HG02763 (cell line): ENCODE measurements around the gene POP4.

Source experiments
- ATAC-seq: cut with Tn5 transposase; IDR thresholded peaks from one replicate; pipeline ENCODE4 v1.9.1; 2021; ENCODE audit warnings: mild to moderate bottlenecking, moderate library complexity; ENCODE audit not compliant: unreplicated experiment

POP4 gene

DNA sequence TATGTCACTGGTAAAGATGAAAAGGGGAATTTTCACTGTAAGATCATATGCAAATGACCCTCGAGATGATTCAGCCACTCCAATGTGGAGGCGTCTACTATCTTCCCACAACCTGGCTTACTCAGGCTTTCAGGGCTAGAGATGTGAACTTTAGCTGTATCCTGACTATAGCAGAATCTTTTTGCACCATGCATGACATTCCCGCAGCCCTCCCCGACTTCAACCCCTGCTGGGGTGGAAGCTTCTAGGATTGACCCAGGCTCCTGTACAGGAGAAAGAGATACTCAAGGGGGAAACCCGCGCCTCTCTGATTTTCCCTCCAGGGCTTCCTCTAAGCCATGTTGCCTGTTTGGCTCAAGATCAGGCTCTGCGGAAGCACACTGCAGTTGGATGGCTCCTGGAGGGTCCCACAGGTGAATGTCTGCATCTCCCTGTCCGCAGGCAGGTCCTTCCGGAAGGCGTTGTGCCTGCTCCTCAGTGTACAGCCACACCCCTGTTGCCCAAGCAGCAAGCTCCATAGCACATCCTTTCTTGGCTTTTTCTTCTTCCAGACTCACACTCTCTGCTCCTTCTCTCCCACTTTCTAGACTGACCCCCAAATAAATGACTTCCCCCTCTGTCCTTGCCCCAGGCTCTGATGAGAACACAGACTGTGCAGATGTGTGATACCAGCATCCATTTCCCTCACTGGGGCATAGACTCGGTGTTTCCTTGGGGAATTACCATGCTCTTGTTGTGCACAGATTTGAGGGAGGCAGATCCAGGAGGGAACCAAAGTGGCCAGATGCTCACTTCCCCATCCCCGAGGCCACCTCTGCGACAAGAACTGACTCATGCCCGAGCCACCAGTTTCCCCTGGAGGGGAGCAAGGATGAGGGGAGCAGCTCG is 29.1 kb upstream of the POP4 start:
- peak; percentile 57 for ATAC-seq

DNA sequence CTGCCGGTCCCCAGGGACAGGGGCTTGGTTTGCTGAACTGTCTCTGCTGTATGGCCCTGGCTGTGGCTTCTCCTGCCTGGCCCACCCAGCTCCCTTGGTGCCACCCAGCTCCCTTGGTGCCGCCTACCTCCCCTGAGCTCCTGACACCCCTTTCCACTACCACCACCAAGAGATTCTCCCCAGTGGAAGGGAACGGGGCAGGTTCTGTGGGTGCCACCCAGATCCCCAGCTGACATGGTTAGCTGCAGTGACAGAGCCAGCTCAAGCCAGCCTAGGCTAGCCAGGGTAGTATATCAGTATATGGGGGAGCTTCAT is 28.5 kb upstream of the POP4 start:
- ATAC-seq = no peak

DNA sequence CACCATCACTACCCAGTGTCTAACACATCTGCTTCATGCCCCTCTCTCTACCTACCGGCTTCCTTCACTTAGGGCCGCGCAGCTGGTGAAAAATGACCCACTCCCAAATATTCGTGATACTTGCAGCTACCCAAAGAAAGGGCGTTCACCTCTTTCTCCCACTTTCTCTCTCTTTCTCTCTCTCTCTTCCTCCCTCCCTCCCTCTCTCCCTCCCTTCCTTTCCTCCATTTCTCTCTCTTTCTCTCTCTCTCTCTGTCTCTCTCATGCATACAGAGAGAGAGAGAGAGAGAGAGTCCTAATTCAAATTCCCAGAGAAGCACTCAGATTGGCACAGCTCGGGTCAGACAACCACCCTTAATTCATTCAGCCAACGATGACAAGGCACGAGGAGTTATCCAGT is 27.7 kb upstream of the POP4 start:
- no peak for ATAC-seq

DNA sequence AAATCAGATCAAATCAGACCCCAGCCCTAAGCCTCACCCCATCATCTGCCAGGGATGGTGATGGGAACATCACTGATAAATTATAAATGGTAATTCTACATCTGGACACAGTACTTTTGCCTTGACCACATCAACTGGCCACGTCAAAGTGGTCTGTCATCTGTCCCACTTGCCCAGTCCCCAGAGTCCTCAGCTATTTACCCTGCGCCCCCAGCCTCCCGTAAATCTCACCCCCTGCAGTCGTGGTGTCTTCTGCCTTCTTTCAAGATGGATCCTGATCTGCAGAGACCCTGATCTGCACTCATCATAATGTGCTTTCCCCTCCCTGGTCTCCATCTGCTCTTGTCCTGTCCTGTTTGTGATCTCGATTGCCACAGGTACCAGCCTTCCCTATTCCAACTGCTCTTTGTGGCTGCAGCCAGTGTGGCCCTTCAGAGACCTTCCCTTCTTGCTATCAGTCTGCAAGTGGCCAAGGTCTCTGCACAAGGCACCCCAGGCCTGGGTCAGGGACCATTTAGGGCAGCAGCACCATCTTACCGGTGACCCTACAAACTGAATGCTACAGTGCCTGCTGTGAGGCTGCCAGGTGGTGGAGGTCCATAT is 26.7 kb upstream of the POP4 start:
- ATAC-seq = no peak

DNA sequence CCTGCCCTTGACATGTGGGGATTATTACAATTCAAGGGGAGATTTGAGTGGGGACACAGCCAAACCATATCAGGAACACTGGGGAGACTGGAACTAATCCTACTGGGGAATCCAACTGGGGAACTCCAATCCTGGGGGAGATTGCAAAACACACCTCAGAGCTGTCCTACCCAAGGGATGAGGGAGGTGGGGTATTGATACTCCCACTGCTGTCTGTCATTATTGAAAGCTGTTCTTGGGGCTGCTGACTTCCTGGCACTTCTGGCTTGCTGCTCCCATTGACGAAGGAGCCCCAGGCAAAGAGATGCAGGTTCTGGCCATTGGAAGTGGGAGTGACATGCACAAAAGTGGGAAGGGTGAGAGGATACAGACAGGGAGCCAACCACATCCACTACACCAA is 24.7 kb upstream of the POP4 start:
- ATAC-seq = no peak

DNA sequence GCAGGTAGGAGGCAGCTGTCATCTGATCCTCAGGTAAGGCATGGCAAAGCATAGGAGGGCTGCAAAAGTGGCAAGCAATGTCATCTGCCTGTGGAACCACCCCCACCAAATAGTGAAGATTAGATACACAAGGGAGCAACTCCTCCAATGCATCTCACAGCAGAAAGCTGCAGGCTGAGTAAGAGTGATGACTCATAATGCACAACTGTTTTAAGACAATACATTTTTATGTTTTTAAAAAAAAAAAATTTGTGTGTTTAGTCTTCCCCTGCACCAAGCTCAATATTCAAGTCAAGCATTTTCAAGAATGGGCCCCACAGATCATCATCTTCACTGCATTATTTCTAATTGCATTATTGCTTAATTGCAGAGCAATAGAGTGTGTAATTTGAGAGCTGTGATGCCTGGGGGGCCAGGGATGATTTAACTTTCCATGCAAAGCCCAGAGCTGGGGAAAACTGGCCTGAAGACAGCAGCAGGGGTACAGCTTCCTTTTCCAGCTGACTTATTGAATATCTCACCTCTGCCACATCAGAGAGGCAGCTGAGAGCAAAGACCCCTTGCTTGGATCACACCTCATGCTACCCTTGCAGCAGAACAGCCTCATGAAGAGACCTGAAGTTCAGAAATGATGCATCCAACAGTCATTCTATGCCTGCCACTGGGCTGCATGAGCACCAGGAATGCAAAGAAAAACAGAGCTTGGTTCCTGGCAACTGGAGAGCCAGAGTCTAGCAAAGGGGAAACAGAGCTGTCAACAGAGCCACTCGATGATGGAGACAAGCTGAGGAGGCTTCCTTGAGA is 22.7 kb upstream of the POP4 start:
- ATAC-seq = no peak

DNA sequence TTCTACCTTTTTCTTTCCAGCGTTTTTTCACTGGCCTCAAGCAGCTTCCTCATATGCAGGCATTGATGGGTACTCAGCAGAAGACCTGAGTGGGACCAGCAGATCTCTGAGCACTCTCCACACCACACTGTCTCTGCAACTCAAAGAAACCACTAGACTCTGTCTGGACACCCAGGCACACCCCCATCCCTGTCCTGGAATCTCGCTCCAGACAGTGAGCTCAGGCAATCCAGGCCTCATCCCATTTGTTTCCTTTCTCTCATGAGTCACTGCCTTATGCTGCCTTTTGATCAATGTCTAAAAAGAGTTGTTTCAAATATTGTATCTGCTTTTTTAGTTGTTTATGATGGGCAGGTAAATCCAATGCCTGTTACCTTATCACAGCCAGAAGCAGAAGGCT is 19.7 kb upstream of the POP4 start:
- ATAC-seq = no peak

DNA sequence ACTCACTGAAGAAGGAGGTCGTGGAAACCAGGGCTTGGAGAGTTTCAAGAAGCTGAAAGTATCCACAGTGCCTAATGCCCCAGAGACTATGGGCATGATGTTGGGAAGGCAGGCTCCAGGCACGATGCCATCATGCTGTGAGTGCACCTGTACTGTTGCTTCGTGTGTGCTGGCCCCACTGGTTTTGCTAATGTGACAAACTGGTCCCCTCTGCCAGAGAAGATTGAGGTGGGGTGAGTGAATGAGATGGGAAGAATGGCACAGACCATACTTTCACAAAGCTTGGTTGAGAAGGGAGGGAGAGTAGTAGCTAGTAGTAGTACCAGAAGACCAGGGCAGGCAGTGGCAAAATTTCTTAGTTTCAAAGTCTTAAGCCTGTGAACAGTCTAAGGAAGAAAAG is 19.0 kb upstream of the POP4 start:
- no peak for ATAC-seq

DNA sequence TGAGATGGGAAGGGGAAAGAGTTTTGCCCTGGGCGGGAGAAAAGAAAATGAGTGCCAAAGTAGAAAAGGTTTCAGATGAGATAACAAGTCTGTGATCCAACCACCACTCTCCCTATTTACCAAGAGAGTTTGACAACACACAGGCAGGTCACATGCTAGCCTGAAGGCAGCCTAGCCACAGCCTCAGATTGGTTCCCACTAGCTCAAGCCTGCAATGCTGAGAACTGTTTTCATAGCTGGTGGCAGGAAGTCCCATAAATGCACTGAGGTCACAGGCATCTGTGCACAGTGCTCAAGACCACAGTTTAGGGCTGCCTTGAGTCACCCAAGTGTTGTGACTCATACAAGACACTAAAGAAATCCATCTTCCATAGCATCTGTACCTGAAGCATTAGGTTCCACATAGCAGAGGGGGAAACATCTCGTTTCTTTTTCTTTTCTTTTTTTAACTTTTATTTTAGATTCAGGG is 18.5 kb upstream of the POP4 start:
- ATAC-seq = no peak

DNA sequence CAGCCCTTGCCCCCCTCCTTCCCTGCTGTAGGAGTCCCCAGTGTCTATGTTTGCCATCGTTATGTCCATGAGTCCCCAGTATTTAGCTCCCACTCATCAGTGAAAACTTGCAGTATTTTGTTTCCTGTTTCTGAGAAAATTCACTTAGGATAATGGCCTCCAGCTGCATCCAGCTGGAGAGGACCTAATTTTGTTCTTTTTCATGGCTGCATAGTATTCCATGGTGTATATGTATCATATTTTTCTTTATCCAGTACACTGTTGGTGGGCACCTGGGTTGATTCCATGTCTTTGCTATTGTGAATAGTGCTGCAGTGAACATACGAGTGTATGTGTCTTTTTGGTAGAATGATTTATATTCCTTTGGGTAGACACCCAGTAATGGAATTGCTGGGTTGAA is 18.0 kb upstream of the POP4 start:
- no peak for ATAC-seq

DNA sequence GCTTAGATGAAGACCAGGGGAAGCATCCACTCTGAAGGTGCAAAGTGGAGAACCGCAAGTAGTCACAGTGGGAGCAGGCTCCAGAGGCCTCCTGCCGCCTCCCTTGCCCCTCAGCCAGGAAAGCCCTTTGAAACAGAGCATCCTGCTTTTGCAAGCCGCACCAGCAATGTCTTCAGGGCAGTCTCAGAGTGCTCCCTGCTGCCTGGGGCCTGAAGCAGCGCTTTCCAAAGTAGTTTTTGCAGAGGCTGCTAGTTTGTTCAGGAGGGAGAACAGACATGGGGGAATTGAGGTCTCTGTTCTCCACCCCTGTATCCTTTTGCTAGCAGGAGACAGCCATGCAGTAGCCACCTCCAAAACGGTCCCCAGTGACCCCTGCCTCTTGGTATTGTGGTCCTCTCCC is 15.8 kb upstream of the POP4 start:
- ATAC-seq = no peak

DNA sequence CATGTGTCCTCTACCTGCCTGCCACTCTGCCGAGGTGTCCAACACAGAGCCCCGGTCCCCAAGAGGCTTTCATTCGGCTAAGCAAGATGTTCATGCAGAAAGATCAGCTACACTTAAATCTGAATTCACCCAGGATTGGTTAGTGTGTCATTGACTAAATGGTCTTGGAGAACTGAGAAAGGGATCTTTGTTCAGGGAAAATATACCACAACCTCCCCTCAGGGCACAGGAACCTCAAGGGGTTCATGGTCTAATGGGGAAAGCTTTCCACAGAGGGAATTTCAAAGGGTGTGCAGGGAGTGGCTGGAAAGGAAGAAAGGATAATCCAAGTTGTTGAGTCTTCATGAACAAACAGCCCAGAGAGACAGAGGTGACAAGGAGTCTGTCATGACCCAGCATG is 14.4 kb upstream of the POP4 start:
- ATAC-seq = no peak

DNA sequence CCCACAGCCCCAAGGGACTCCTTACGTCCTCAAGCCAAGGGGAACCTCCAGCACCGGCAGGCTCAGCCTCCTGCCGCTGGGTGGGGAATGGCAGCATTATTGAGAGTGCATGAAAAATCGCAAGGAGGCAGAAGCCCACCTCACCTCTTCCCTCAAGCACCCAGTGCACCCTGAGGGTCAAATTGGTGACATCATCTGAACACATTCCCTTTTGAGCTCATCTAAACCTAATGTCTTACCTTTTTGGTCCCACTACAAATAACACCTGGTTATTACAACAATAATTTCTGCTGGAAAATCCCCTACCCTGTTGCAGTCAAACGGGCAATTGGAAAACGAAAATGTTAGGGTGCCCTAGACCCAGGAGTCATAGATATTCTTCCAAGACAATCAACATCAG is 12.2 kb upstream of the POP4 start:
- no peak for ATAC-seq

DNA sequence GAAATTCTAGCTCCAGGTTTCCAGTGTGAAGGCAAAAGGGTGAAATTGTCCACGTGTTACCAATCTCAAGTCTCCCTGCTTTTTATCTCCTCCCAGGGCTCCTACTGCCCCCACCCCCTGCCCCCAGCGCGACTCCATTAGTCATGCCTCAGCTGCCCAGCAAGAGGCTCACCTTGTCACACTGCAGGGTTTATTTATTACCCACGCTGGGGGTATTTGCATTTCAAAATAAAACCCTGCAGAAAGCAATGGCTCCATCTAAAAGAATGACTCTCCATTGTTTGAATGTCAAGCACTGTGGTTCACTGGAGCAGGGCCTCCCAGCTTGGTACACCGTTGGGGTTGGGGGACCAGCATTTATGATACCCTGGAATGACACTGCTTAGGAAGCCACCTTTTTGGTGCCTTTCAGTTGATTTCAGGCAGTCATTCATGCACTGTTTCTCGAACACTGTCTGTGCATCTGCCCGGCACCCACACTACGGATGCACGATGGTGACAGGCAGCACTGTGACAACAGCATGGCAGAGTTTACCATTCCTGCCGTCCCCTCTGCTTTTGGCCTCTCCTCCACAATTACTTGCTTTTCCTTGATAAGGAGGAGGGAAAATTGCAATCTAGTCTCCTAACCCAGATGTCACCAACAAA is 9.9 kb upstream of the POP4 start:
- no peak for ATAC-seq

DNA sequence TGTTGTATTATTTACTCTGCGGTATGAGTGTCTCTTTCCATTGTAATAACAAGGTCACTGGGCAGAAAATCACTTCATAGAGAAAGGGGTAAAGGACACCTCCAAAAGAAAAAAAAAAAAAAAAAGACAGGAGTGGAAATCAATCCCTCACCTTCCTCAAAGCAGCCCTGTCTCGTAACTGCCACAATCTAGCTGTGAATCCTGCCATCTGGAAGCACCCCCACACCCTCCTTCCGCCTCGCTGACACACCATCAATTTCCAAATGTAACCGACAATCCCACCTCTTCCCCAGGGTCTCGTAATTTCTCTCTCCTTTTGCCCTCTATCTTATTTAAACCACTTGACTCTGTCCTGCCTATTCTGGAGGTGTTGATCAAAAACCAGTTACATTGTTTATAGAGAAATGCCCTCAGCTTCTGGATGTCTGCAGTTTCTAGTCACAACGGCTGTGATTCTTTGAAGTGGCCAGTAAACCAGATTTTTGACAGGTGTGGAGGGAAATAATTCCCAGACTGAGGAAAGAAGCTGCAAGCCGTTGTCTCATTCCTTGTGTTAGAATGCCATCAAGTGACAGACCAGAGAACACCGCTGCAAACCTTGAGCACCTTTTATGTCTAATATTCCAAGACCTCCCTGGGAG is 9.1 kb upstream of the POP4 start:
- ATAC-seq = no peak

DNA sequence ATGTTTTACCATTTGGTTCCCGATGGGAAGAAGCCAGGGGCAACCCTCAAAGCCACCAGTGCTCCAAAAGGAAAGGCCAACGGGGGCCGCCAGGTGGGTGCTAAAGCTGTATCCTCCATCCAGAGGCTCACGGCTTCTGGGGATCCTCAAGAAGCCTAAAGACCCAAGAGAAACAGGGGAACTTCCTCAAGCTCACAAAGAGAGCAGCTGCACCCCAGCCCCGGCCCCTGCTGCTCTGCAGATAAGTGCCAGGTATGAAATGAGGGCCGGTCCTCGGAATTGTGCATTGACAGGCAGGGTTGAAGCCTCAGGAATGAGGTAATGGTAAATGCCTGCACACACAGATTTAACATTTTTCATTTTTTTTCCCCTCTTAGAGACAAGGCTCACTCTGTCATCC is 8.0 kb upstream of the POP4 start:
- no peak for ATAC-seq

DNA sequence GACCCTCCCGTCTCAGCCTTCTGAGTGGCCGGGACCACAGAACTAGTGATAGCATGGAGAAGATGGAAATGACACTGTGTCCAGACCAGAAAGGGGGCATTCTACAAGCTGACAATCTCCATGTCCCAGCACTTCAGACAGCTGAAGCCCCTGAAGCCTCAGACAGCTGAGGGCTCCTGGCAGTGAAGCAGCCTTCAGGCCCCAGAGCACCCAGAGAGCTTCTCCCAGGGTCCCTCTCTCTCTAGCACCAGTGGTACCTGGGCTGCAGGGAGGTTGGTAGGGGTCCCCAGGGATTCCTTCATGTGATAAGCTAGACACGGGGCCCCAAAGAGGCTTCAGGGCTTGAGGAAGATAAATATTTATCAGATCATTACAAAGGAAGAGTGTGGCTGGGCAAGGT is 7.6 kb upstream of the POP4 start:
- no peak for ATAC-seq

DNA sequence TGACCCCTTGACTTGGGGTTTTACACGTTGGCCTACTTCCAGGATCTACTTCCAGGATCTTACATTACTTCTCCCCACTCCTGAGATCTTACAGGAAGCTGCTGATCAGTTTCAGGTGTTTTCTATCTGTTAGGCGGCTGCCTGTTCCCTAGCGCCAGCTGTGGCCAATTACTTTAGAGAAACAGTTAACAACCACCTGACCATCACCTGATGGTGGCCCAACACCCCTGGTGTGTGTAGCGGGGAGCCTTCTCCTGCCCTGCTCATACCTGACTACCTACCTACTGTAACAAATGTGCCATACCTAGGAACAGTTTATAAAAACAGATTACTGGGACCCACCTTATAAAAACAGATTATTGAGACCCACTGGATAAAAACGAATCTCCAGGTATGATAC is 2.8 kb upstream of the POP4 start:
- no peak for ATAC-seq

DNA sequence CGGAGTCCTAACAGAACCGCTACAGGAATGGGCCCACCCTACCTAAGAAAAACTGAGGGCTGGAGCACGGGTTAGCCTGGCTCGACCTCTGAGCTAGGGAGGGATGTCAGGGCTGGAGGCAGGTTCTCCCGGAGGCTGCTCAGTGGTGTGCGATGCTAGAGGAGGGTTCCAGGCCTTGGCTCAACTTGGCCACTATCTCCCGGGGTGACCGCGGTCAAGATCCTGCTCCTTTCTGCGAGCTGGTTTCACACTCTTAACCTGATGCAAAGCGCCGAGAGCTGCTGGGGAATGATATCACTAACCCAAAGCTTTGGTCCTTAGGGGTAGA is 301 bp downstream of the POP4 start:
- ATAC-seq = no peak

DNA sequence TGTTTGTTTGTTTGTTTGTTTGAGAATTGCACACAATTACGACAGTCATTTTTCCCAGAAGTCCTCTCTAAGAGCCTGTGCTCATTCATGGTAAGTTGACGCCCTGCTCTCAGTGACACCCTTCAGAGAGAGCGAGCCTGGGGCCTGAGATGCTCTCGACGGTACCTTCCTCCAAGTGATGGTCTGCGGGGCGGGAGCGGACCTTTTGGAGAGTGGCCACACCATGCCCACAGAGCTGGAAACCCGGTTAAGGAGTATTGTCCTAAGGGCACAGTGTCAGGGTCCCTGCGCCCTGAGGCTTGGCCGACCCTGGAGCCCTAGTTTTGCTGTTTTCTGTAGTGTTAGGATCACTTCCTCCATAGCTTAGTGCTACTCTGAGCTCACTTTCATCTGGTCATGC is 3.6 kb downstream of the POP4 start:
- ATAC-seq = no peak

DNA sequence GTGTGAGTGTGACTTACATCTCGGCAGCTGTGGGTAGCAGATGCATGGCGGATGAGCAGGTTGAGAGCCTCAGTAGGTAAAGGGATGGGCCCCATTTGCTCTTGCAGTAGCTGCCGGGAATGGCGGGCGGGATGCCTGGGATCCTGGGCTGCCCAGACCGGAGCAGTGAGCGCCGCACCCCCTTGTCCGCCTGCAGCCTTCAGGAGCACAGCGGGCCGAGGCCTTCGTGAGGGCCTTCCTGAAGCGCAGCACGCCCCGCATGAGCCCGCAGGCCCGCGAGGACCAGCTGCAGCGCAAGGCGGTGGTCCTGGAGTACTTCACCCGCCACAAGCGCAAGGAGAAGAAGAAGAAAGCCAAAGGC is 4.1 kb downstream of the POP4 start:
- ATAC-seq = no peak
